K562 (cell line): ENCODE measurements around the gene PLEKHA6. TPM values are rescaled to one million over a fixed set of nuclear protein-coding genes. Genes with fewer than 3 reads are reported as not detected.
A peak's percentile ranks its signal among the peaks of the same experiment; 100 is the strongest.

Source experiments
- ATAC-seq: fragments of 200-7000 bp; cut with Tn5 transposase; 3 replicates; pipeline ENCODE4 v1.9.1; 2020; ENCODE audit warnings: moderate library complexity
- BruUV-seq: library from RNA; stranded (reverse); fragments of 400-500 nt; replicated peaks from 2 replicates; lab custom pipeline; 2021; lab: Mats Ljungman, UMichigan
- CTCF ChIA-PET: fragments of 300-600 bp; formaldehyde crosslinking; extraction: SDS; loops from one replicate; lab custom pipeline; 2021; ENCODE audit warnings: low intra/inter-chr PET ratio; lab: Yijun Ruan, JAX
- POLR2A ChIA-PET: fragments of 300-600, 350-650 bp; sonication (Branson Sonifier 250); formaldehyde crosslinking; extraction: SDS; loops from one replicate; lab custom pipeline; 2021; ENCODE audit warnings: antibody characterized with exemption, inconsistent platforms; lab: Yijun Ruan, JAX
- DNase-seq, 4 experiments: peaks; one replicate each; pipeline versions ENCODE4 v3.0.0 to v3.0.0-alpha.2; 2011 to 2018; ENCODE audit warnings: low spot score in 3 of 4, mixed read lengths in 3 of 4; ENCODE audit errors: extremely low read depth in 1 of 4
- FAIRE-seq: peaks from 2 replicates; lab custom pipeline; 2011; peaks lifted over from hg19 to GRCh38; lab: Jason Lieb, UNC
- H2AFZ ChIP-seq: 2 replicates; pipeline ENCODE4 v1.6.0; 2011; ENCODE audit warnings: low read depth, low read length, control low read depth, inconsistent platforms
- H3K27ac ChIP-seq: fragments of 200-600 bp; 3 replicates; pipeline ENCODE4 v1.8.0; 2011; ENCODE audit warnings: low read depth, mild to moderate bottlenecking, control low read depth, inconsistent platforms, low read length, moderate library complexity, mixed read lengths; ENCODE audit errors: extremely low read depth
- H3K27me3 ChIP-seq, 2 experiments: fragments of 300-600 bp in 1 of 2; 2 replicates in 1 of 2; 3 replicates in 1 of 2; pipeline versions ENCODE4 v1.6.0 to v1.8.0; 2011; ENCODE audit warnings: inconsistent platforms in 2 of 2, low read length in 2 of 2, mild to moderate bottlenecking in 1 of 2, mixed read lengths in 1 of 2, moderate library complexity in 1 of 2; ENCODE audit not compliant: control insufficient read depth in 2 of 2, insufficient read depth in 2 of 2
- H3K36me3 ChIP-seq: fragments of 300-600 bp; 3 replicates; pipeline ENCODE4 v1.8.0; 2011; ENCODE audit warnings: mild to moderate bottlenecking, low read length, inconsistent platforms; ENCODE audit not compliant: control insufficient read depth, insufficient read depth
- H3K4me1 ChIP-seq, 2 experiments: fragments of 200-600 bp in 1 of 2; replicated peaks in 1 of 2; 2 replicates in 1 of 2; 3 replicates in 1 of 2; pipeline versions ENCODE4 v1.5.1 to v1.8.0; 2011; ENCODE audit warnings: inconsistent platforms in 2 of 2, low read length in 2 of 2, mild to moderate bottlenecking in 1 of 2, mixed read lengths in 1 of 2, moderate library complexity in 1 of 2; ENCODE audit not compliant: control insufficient read depth in 2 of 2, insufficient read depth in 2 of 2
- H3K4me2 ChIP-seq: 2 replicates; pipeline ENCODE4 v1.6.1; 2011; ENCODE audit warnings: low read length, control low read depth, inconsistent platforms, mixed read lengths; ENCODE audit not compliant: insufficient read depth
- H3K4me3 ChIP-seq: fragments of 200-600 bp; sonication (generic), shearing (Covaris generic); 2 replicates; pipeline ENCODE4 v1.5.1; 2016; ENCODE audit warnings: control low read depth, inconsistent platforms
- H3K79me2 ChIP-seq: fragments of 200-600 bp; 3 replicates; pipeline ENCODE4 v1.8.0; 2011; ENCODE audit warnings: low read length, inconsistent platforms; ENCODE audit not compliant: control insufficient read depth, insufficient read depth
- H3K9ac ChIP-seq, 2 experiments: 2 replicates each; pipeline versions ENCODE4 v1.6.0 to v1.6.1; 2011; ENCODE audit warnings: low read depth in 2 of 2, low read length in 2 of 2, control low read depth in 1 of 2, inconsistent platforms in 1 of 2, mild to moderate bottlenecking in 1 of 2, mixed read lengths in 1 of 2; ENCODE audit not compliant: insufficient read depth in 1 of 2
- H3K9me1 ChIP-seq: one replicate; pipeline ENCODE4 v1.6.0; 2011; ENCODE audit warnings: inconsistent platforms, mild to moderate bottlenecking, low read length, moderate library complexity; ENCODE audit not compliant: control insufficient read depth, insufficient read depth
- H3K9me3 ChIP-seq: replicated peaks from 2 replicates; pipeline ENCODE4 v1.5.1; 2011; ENCODE audit warnings: low read depth, low read length, inconsistent platforms; ENCODE audit not compliant: control insufficient read depth, insufficient read depth
- H4K20me1 ChIP-seq: replicated peaks from 2 replicates; pipeline ENCODE4 v1.6.1; 2011; ENCODE audit warnings: low read length, inconsistent platforms, mixed read lengths; ENCODE audit not compliant: control insufficient read depth, insufficient read depth
- CHCHD3 ChIP-seq: fragments of 250-450 bp; sonication (Bioruptor Pico); IDR thresholded peaks from 2 replicates; pipeline ENCODE4 v2.1.2; 2022; ENCODE audit warnings: mild to moderate bottlenecking
- DEAF1 ChIP-seq: fragments of 450-650 bp; formaldehyde crosslinking; IDR thresholded peaks from 2 replicates; pipeline ENCODE4 v1.4.0; 2020; ENCODE audit warnings: mild to moderate bottlenecking, moderate library complexity
- EGR1 ChIP-seq: fragments of 450-650 bp; conservative IDR thresholded peaks from 2 replicates; pipeline ENCODE4 v1.6.1; 2017; ENCODE audit warnings: mild to moderate bottlenecking
- EP400 ChIP-seq: fragments of 450-650 bp; IDR thresholded peaks from 2 replicates; pipeline ENCODE4 v1.6.1; 2017; ENCODE audit warnings: antibody characterized with exemption, mild to moderate bottlenecking, moderate library complexity
- FOXK1 ChIP-seq: sonication (generic); formaldehyde crosslinking; IDR thresholded peaks from 2 replicates; pipeline ENCODE4 v1.8.0; 2022; ENCODE audit warnings: missing genetic modification reagents, mild to moderate bottlenecking, borderline replicate concordance
- ILK ChIP-seq: fragments of 450-650 bp; IDR thresholded peaks from 2 replicates; pipeline ENCODE4 v1.6.1; 2016; ENCODE audit warnings: missing genetic modification characterization, low read depth, mild to moderate bottlenecking, missing compliant biosample characterization, moderate library complexity, borderline replicate concordance
- KLF10 ChIP-seq: fragments of 250-450 bp; sonication (Bioruptor Pico); IDR thresholded peaks from 2 replicates; pipeline ENCODE4 v1.6.1; 2021; ENCODE audit warnings: matching md5 sums
- MCM5 ChIP-seq: fragments of 450-650 bp; IDR thresholded peaks from 2 replicates; pipeline ENCODE4 v1.6.1; 2016; ENCODE audit warnings: low read depth
- NRF1 ChIP-seq, 2 experiments: fragments of 450-650 bp; IDR thresholded peaks in 1 of 2; conservative IDR thresholded peaks in 1 of 2; 2 replicates each; pipeline ENCODE4 v1.6.1; 2014; ENCODE audit warnings: mild to moderate bottlenecking in 2 of 2
- PYGO2 ChIP-seq: fragments of 450-650 bp; IDR thresholded peaks from 2 replicates; pipeline ENCODE4 v1.6.1; 2016; ENCODE audit warnings: mild to moderate bottlenecking, missing genetic modification characterization, moderate library complexity, missing compliant biosample characterization
- SAFB ChIP-seq: fragments of 200-400 bp; formaldehyde crosslinking; IDR thresholded peaks from 2 replicates; pipeline ENCODE4 v1.6.1; 2017; ENCODE audit warnings: low read depth, low read length, borderline replicate concordance
- SP2 ChIP-seq: IDR thresholded peaks from 2 replicates; pipeline ENCODE4 v1.6.1; 2011; ENCODE audit warnings: mild to moderate bottlenecking, low read depth, low read length, moderate library complexity; ENCODE audit not compliant: poor library complexity, severe bottlenecking; ENCODE audit errors: extremely low read depth
- VEZF1 ChIP-seq: fragments of 200-800 bp; sonication (Bioruptor generic); IDR thresholded peaks from 2 replicates; pipeline ENCODE4 v1.6.1; 2017; ENCODE audit warnings: missing genetic modification characterization, missing compliant biosample characterization
- WHSC1 ChIP-seq: IDR thresholded peaks from one replicate; pipeline ENCODE4 v1.6.1; 2012; ENCODE audit warnings: low read length, control low read depth, inconsistent platforms
- ZNF740 ChIP-seq, 3 experiments: fragments of 200-800 bp in 1 of 3; sonication (Bioruptor generic) in 1 of 3; sonication (generic) in 1 of 3; formaldehyde crosslinking in 1 of 3; IDR thresholded peaks; 2 replicates each; pipeline versions ENCODE4 v1.6.1 to v1.8.0; 2016 to 2022; ENCODE audit warnings: mild to moderate bottlenecking in 2 of 3, missing compliant biosample characterization in 2 of 3, missing genetic modification characterization in 2 of 3, missing genetic modification reagents in 1 of 3
- ZSCAN32 ChIP-seq: fragments of 450-650 bp; formaldehyde crosslinking; IDR thresholded peaks from 2 replicates; pipeline ENCODE4 v1.4.0; 2020; ENCODE audit warnings: mild to moderate bottlenecking, moderate library complexity
- WGBS: fragments of 100-300 bp; shearing (Covaris generic); methylation state at CpG from one replicate; pipeline ENCODE4 v1.1.6; 2016; ENCODE audit warnings: low coverage, mixed read lengths; ENCODE audit not compliant: insufficient coverage; ENCODE audit errors: missing lambda C conversion rate; 5-methylcytosine and 5-hydroxymethylcytosine counted together
- in situ Hi-C: fragments of 300-500 bp; cut with MboI; formaldehyde crosslinking; loops from 4 replicates; pipeline ENCODE4 v1.15.0; 2018; ENCODE audit warnings: inconsistent platforms, mixed read lengths
- intact Hi-C: fragments of 100-400 bp; cut with micrococcal nuclease; formaldehyde crosslinking; loops from 2 replicates; pipeline ENCODE4 v1.14.2; 2022
- polyA plus RNA-seq, 8 experiments: library from polyadenylated mRNA; depleted of rRNA in 4 of 8; stranded (reverse) in 5 of 8; unstranded in 3 of 8; fragments of >200 nt; fragmentation: Nextera tagmentation in 2 of 8; fragmentation: Illumina TruSeq in 1 of 8; extraction: Ambion mirVana in 2 of 8; extraction: Trizol in 1 of 8; gene quantifications; 2 replicates each; pipeline versions ENCODE4 v1.2.1 to v1.2.3, GENCODE V29; 2011 to 2014; ENCODE audit warnings: inconsistent platforms in 1 of 8, missing spikeins in 1 of 8
- total RNA-seq, 7 experiments: library from RNA; depleted of rRNA in 6 of 7; stranded (reverse); fragments of >200 nt in 6 of 7; fragmentation: Illumina TruSeq in 2 of 7; extraction: Trizol in 2 of 7; gene quantifications; 2 replicates each; pipeline versions ENCODE4 v1.2.1 to v1.2.3, GENCODE V29; 2011 to 2021; ENCODE audit warnings: low replicate concordance in 1 of 7
- TF ChIP-seq, protein P1 (sequence below): fragments of 250-450 bp; sonication (Bioruptor Pico); IDR thresholded peaks from 2 replicates; pipeline ENCODE4 v1.9.0; 2021; ENCODE audit warnings: mild to moderate bottlenecking, inconsistent platforms

Gene PLEKHA6
- total and polyA plus RNA-seq, 9 of the 15 experiments (the other 6 are each of a cell fraction or from before 2014, with no cell fraction given) = under 0.01 to 0.33 (median 0.01) TPM; not detected in 4

- Histone ChIP-seq H3K4me2 (no peak overlapping the region), H3K36me3 (no peaks in the 10 kb centered on the region), H2AFZ (no peak overlapping the region), H3K27me3 (peaks cover 54 to 73% of the 10 kb centered on the region in 2 experiments), H4K20me1 (0 out of 2 replicates have a peak, but pooled peaks cover 3% of the 10 kb centered on the region), H3K9ac (no peak overlapping the region), H3K79me2 (no peaks in the 10 kb centered on the region), H3K9me1 (no peaks in the 10 kb centered on the region), H3K4me1 (no peaks in the 10 kb centered on the region), H3K27ac (no peak overlapping the region), H3K4me3 (no peak overlapping the region), H3K9me3 (no peaks in the 10 kb centered on the region)
- ATAC-seq = no peak
- ChIA-PET POLR2A (interaction anchor here (0.6 to 1.5 kb wide), 4 partner anchors 10 to 464 kb away, joined by 3 to 4 read pairs (median 4); no protein-coding TSS in a partner anchor), CTCF (no interaction called here)
- in situ Hi-C loops = no loop called here
- no peak for DNase-seq
- WGBS = 4% methylated on average over 6 of the region's 6 CpGs
- intact Hi-C loops = no loop called here
- no peak for FAIRE-seq
- no TSS peak for BruUV-seq
- no peak for TF ChIP-seq EP400
- no peak for TF ChIP-seq MCM5
- TF ChIP-seq CHCHD3 = no peak
- TF ChIP-seq ZSCAN32 (CRISPR knock-in tag) = no peak
- TF ChIP-seq SAFB = no peak
- no peak for TF ChIP-seq FOXK1 (CRISPR knock-in tag)
- TF ChIP-seq KLF10 = no peak
- no peak for TF ChIP-seq SP2
- no peak for TF ChIP-seq NRF1 (conservative IDR thresholded peaks at IDR 0.05 in 1 of 2, IDR thresholded peaks at IDR 0.05 in 1 of 2)
- TF ChIP-seq WHSC1 = no peak
- TF ChIP-seq ZNF740 (CRISPR knock-in tag; IDR thresholded peaks at IDR 0.05) = peak; percentile 74; the same call in 1 of the 2 replicates
- TF ChIP-seq ZNF740 (tag; IDR thresholded peaks at IDR 0.05) = no peak
- TF ChIP-seq EGR1 = no peak
- TF ChIP-seq DEAF1 (CRISPR knock-in tag) = no peak
- no peak for TF ChIP-seq ILK
- TF ChIP-seq PYGO2 (tag) = no peak
- peak; percentile 46; the same call in 1 of the 2 replicates for TF ChIP-seq VEZF1 (CRISPR knock-in tag)
- TF ChIP-seq, protein P1, sequence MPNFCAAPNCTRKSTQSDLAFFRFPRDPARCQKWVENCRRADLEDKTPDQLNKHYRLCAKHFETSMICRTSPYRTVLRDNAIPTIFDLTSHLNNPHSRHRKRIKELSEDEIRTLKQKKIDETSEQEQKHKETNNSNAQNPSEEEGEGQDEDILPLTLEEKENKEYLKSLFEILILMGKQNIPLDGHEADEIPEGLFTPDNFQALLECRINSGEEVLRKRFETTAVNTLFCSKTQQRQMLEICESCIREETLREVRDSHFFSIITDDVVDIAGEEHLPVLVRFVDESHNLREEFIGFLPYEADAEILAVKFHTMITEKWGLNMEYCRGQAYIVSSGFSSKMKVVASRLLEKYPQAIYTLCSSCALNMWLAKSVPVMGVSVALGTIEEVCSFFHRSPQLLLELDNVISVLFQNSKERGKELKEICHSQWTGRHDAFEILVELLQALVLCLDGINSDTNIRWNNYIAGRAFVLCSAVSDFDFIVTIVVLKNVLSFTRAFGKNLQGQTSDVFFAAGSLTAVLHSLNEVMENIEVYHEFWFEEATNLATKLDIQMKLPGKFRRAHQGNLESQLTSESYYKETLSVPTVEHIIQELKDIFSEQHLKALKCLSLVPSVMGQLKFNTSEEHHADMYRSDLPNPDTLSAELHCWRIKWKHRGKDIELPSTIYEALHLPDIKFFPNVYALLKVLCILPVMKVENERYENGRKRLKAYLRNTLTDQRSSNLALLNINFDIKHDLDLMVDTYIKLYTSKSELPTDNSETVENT (CRISPR knock-in tag) = no peak
Observed at GRCh38 chr1:204337583-204337982, 22.1 kb downstream of the PLEKHA6 start.
